Tibial nerve (tissue), 4 donors: ENCODE results near the gene SCARF1. TPM values are rescaled to one million over a fixed set of nuclear protein-coding genes. Genes with fewer than 3 reads are reported as not detected.
A peak's percentile ranks its signal among the peaks of the same experiment; 100 is the strongest.
"Not testable (repeated sequence)": the region's sequence is repeated elsewhere in the genome, so short reads cannot be mapped to it uniquely, and the experiment has no call there.

Source experiments
- DNase-seq, 2 donors: peaks; one replicate each; pipeline ENCODE4 v3.0.0-alpha.2; 2019; ENCODE audit warnings: low spot score in 2 of 2
- H3K27ac ChIP-seq, 4 donors: fragments of 200-600 bp; sonication (generic) in 3 of 4; one replicate each; pipeline ENCODE4 v1.5.1; 2017 to 2019; ENCODE audit warnings: mild to moderate bottlenecking in 1 of 4
- H3K27me3 ChIP-seq, 2 donors: fragments of 200-600 bp; sonication (generic) in 1 of 2; one replicate each; pipeline versions ENCODE4 v1.5.1 to v1.6.0; 2017 to 2019
- H3K36me3 ChIP-seq, 3 donors: fragments of 200-600 bp; sonication (generic); one replicate each; pipeline ENCODE4 v1.5.1; 2018 to 2019
- H3K4me1 ChIP-seq, 4 donors: fragments of 200-600 bp; sonication (generic) in 3 of 4; one replicate each; pipeline ENCODE4 v1.5.1; 2017 to 2019
- H3K4me3 ChIP-seq, 4 donors: fragments of 200-600 bp; sonication (generic) in 3 of 4; one replicate each; pipeline ENCODE4 v1.5.1; 2017 to 2019; ENCODE audit warnings: mild to moderate bottlenecking in 1 of 4, moderate library complexity in 1 of 4
- H3K9me3 ChIP-seq, 4 donors: fragments of 200-600 bp; sonication (generic) in 3 of 4; one replicate each; pipeline ENCODE4 v1.5.1; 2017 to 2019
- CTCF ChIP-seq, 5 experiments: fragments of 200-600 bp in 3 of 5; fragments of 450-650 bp in 2 of 5; sonication (generic) in 3 of 5; IDR thresholded peaks; one replicate each; pipeline ENCODE4 v1.5.1; 2016 to 2019; ENCODE audit warnings: antibody characterized with exemption in 5 of 5, mild to moderate bottlenecking in 3 of 5, moderate library complexity in 2 of 5
- EP300 ChIP-seq, 2 donors: sonication (generic); formaldehyde crosslinking; IDR thresholded peaks; one replicate each; pipeline ENCODE4 v1.6.1; 2017; ENCODE audit warnings: antibody characterized with exemption in 2 of 2, mild to moderate bottlenecking in 1 of 2
- POLR2A ChIP-seq, 2 donors: fragments of 450-650 bp; IDR thresholded peaks; one replicate each; pipeline ENCODE4 v1.6.1; 2017; ENCODE audit warnings: antibody characterized with exemption in 2 of 2, mild to moderate bottlenecking in 2 of 2, moderate library complexity in 2 of 2
- WGBS, 2 donors: methylation state at CpG; one replicate each; pipeline ENCODE4 v1.1.5; 2018; 5-methylcytosine and 5-hydroxymethylcytosine counted together
- total RNA-seq, 4 donors: library from RNA; depleted of rRNA; stranded (reverse); fragments of >200 nt; gene quantifications; one replicate each; pipeline ENCODE4 v1.1.0, GENCODE V29; 2016

The SCARF1 gene
- total RNA-seq, 4 donors from 2014 or later = 7.1 to 30.6 (median 21.7) TPM

GRCh38 chr17:1673041-1673785, 27.7 kb upstream of the SCARF1 start:
- Histone ChIP-seq H3K27ac (peak overlapping the region in 1 of 4 donors; percentile 7), H3K9me3 (no peaks in the 10 kb centered on the region), H3K36me3 (peaks cover 18 to 98% (median 67%) of the 10 kb centered on the region in 3 donors), H3K27me3 (no peaks in the 10 kb centered on the region), H3K4me3 (no peak overlapping the region), H3K4me1 (peaks cover 0 to 17% (median 0%) of the 10 kb centered on the region in 4 donors)
- WGBS, 2 donors = 87 to 95% methylated on average over 26 of the region's 26 CpGs
- TF ChIP-seq CTCF (IDR thresholded peaks at IDR 0.05) (no peak), POLR2A (IDR thresholded peaks at IDR 0.05) (no peak), EP300 (IDR thresholded peaks at IDR 0.05) (no peak)
- no peak for DNase-seq

DNA sequence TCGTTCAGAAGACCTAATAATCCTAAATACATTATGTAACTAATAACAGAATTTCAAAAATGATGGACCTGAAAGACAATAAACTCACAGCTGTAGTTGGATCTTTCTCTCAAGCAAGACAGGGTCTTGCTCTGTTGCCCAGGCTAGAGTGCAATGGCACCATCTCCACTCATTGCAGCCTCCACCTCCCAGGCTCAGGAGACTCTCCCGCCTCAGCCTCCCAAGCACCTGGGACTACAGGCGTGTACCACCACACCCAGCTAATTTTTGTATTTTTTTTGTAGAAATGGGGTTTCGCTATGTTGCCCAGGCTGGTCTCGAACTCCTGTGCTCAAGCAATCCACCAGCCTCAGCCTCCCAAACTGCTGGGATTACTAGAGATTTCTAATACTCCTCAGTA, 18.4 kb upstream of the SCARF1 start:
- not testable (repeated sequence) for H3K27ac ChIP-seq, H3K9me3 ChIP-seq, H3K27me3 ChIP-seq, H3K4me3 ChIP-seq, H3K4me1 ChIP-seq, DNase-seq
- H3K36me3 ChIP-seq = peaks cover 27 to 98% (median 37%) of the 10 kb centered on the region in 3 donors
- WGBS, 2 donors = 86 to 93% methylated on average over 5 of the region's 5 CpGs

DNA sequence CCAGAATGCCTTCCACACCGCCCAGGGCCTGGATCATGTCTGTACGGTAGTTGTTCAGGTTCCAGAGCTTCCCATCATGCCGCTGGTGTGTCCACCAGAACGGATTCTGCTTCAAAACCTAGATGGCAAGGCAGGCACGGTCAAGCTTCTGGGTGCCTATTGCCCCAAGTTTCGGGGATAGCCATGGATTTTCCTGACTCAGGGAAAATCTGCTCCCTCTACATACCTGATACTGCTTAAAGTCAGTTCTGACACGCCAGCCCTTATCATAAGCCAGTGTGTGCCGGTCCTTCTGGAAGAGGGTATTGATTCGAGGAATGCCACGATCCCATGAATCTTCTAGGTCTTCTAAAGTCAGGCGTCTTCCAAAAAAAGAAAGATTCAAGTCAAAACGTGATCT, 15.5 kb upstream of the SCARF1 start:
- no peak overlapping the region for H3K4me3 ChIP-seq
- no peaks in the 10 kb centered on the region for H3K27me3 ChIP-seq
- no peaks in the 10 kb centered on the region for H3K9me3 ChIP-seq
- no peak for TF ChIP-seq POLR2A (IDR thresholded peaks at IDR 0.05)
- no peak for TF ChIP-seq EP300 (IDR thresholded peaks at IDR 0.05)
- TF ChIP-seq CTCF (IDR thresholded peaks at IDR 0.05) = no peak
- 91 to 93% methylated on average over 12 of the region's 12 CpGs for WGBS, 2 donors
- DNase-seq = no peak
- H3K4me1 ChIP-seq = no peaks in the 10 kb centered on the region
- H3K27ac ChIP-seq = no peak overlapping the region
- H3K36me3 ChIP-seq = peaks cover 40 to 99% (median 65%) of the 10 kb centered on the region in 3 donors

- Histone ChIP-seq H3K4me3 (no peak overlapping the region), H3K4me1 (no peaks in the 10 kb centered on the region), H3K36me3 (peaks cover 42 to 100% (median 90%) of the 10 kb centered on the region in 3 donors), H3K27me3 (no peaks in the 10 kb centered on the region), H3K27ac (no peak overlapping the region), H3K9me3 (no peaks in the 10 kb centered on the region)
- no peak for DNase-seq
- TF ChIP-seq EP300 (IDR thresholded peaks at IDR 0.05) (no peak), CTCF (IDR thresholded peaks at IDR 0.05) (no peak), POLR2A (IDR thresholded peaks at IDR 0.05) (no peak)
- WGBS, 2 donors = 94 to 95% methylated on average over 9 of the region's 9 CpGs
Measured at GRCh38 chr17:1658100-1658499, 12.6 kb upstream of the SCARF1 start.

DNA sequence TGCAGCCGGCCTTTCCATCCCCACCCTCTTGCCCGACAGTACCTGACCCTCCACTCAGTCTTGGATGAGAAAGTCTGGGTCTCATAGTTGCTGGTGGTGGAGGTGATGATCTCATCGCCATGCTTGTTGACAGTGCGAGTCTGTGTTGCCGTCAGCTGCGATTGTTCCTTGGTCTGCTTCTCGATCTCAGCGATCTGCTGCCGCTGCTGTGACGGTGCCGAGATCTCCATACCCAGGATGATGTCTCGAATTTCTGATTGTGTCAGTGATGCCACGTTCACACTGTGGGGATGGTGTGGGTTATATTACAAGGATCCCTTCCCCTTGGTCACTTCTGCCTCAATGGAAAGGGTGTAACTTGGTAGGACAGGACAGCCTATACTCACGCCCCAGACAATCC, 8.2 kb upstream of the SCARF1 start:
- Histone ChIP-seq H3K27ac (no peak overlapping the region), H3K9me3 (no peaks in the 10 kb centered on the region), H3K36me3 (peaks cover 16 to 84% (median 78%) of the 10 kb centered on the region in 3 donors), H3K4me3 (no peak overlapping the region), H3K27me3 (no peaks in the 10 kb centered on the region), H3K4me1 (peaks cover 0 to 19% (median 13%) of the 10 kb centered on the region in 4 donors)
- no peak for TF ChIP-seq POLR2A (IDR thresholded peaks at IDR 0.05)
- TF ChIP-seq CTCF (IDR thresholded peaks at IDR 0.05) = no peak
- TF ChIP-seq EP300 (IDR thresholded peaks at IDR 0.05) = no peak
- no peak for DNase-seq
- WGBS, 2 donors = 92% methylated on average over 14 of the region's 14 CpGs

- not testable (repeated sequence) for DNase-seq, H3K27ac ChIP-seq, H3K4me3 ChIP-seq, H3K27me3 ChIP-seq, H3K9me3 ChIP-seq
- Histone ChIP-seq H3K36me3 (peaks cover 12 to 74% (median 68%) of the 10 kb centered on the region in 3 donors), H3K4me1 (peaks cover 0 to 28% (median 22%) of the 10 kb centered on the region in 4 donors)
- 75 to 86% methylated on average over 7 of the region's 7 CpGs for WGBS, 2 donors
Measured at GRCh38 chr17:1652794-1653193, 7.3 kb upstream of the SCARF1 start.
